Effector memory CD4-positive, alpha-beta T cell (primary cell): ENCODE results near the gene TBCB.

Source experiments
- DNase-seq, 3 donors: peaks; one replicate each; pipeline ENCODE4 v3.0.0-alpha.2; 2020
- H3K27ac ChIP-seq: 2 replicates; pipeline ENCODE4 v1.7.0; 2013; ENCODE audit warnings: mild to moderate bottlenecking, low read length, moderate library complexity; ENCODE audit not compliant: insufficient read depth, poor library complexity, severe bottlenecking
- H3K27me3 ChIP-seq: replicated peaks from 2 replicates; pipeline ENCODE4 v1.7.0; 2013; ENCODE audit warnings: mild to moderate bottlenecking, low read length; ENCODE audit not compliant: insufficient read depth, control insufficient read depth, poor library complexity, severe bottlenecking
- H3K36me3 ChIP-seq: 2 replicates; pipeline ENCODE4 v1.7.0; 2013; ENCODE audit warnings: mild to moderate bottlenecking, low read length, moderate library complexity; ENCODE audit not compliant: control insufficient read depth, insufficient read depth
- H3K4me1 ChIP-seq: 2 replicates; pipeline ENCODE4 v1.7.0; 2013; ENCODE audit warnings: low read length, mild to moderate bottlenecking; ENCODE audit not compliant: control insufficient read depth, insufficient read depth, poor library complexity, severe bottlenecking
- H3K4me3 ChIP-seq: 2 replicates; pipeline ENCODE4 v1.7.0; 2013; ENCODE audit warnings: low read length, low read depth, mild to moderate bottlenecking; ENCODE audit not compliant: insufficient read depth, poor library complexity, severe bottlenecking
- H3K9me3 ChIP-seq: 2 replicates; pipeline ENCODE4 v1.7.0; 2013; ENCODE audit warnings: mild to moderate bottlenecking, low read length, moderate library complexity; ENCODE audit not compliant: control insufficient read depth

The TBCB gene

GRCh38 chr19:36113425-36113824 is 1.8 kb upstream of the TBCB start:
- no peaks in the 10 kb centered on the region for H3K9me3 ChIP-seq
- no peak for DNase-seq
- H3K27ac ChIP-seq, result no peak overlapping the region
- H3K4me3 ChIP-seq, result peak overlapping the region; percentile 80
- H3K27me3 ChIP-seq, result no peaks in the 10 kb centered on the region
- H3K4me1 ChIP-seq, result peaks cover 20% of the 10 kb centered on the region
- peaks cover 32% of the 10 kb centered on the region for H3K36me3 ChIP-seq

GRCh38 chr19:36113894-36114720 is 1.2 kb upstream of the TBCB start:
- peak in 1 of 3 donors; percentile 8 for DNase-seq
- Histone ChIP-seq H3K4me3 (peak overlapping the region; percentile 80), H3K9me3 (no peaks in the 10 kb centered on the region), H3K4me1 (peaks cover 20% of the 10 kb centered on the region), H3K27ac (peak overlapping the region; percentile 82), H3K36me3 (peaks cover 37% of the 10 kb centered on the region), H3K27me3 (no peaks in the 10 kb centered on the region)

- H3K9me3 ChIP-seq, result no peaks in the 10 kb centered on the region
- peaks cover 20% of the 10 kb centered on the region for H3K4me1 ChIP-seq
- H3K27me3 ChIP-seq, result no peaks in the 10 kb centered on the region
- peaks cover 42% of the 10 kb centered on the region for H3K36me3 ChIP-seq
- DNase-seq, result peak; percentile 99
- peak within 1 kb of the TSS; percentile 82 for H3K27ac ChIP-seq
- peak within 1 kb of the TSS; percentile 80 for H3K4me3 ChIP-seq
These were observed 381 bp upstream of the TBCB start, which contains the start of gene POLR2I for GRCh38 chr19:36114721-36115452. Gene POLR2I, minus strand, starts transcription at chr19:36114875. Its CDS starts 19 bp downstream, at chr19:36114856.

GRCh38 chr19:36116344-36116637 is 1.0 kb downstream of the TBCB start:
- no peak for DNase-seq
- H3K9me3 ChIP-seq, result no peaks in the 10 kb centered on the region
- H3K27me3 ChIP-seq, result no peaks in the 10 kb centered on the region
- peaks cover 20% of the 10 kb centered on the region for H3K4me1 ChIP-seq
- H3K36me3 ChIP-seq, result peaks cover 50% of the 10 kb centered on the region
- H3K4me3 ChIP-seq, result peak overlapping the region; percentile 65
- peak overlapping the region; percentile 82 for H3K27ac ChIP-seq

- H3K4me1 ChIP-seq, result peaks cover 11% of the 10 kb centered on the region
- no peak for DNase-seq
- no peak overlapping the region for H3K27ac ChIP-seq
- H3K4me3 ChIP-seq, result no peak overlapping the region
- H3K36me3 ChIP-seq, result peaks cover 59% of the 10 kb centered on the region
- H3K9me3 ChIP-seq, result no peaks in the 10 kb centered on the region
- H3K27me3 ChIP-seq, result no peaks in the 10 kb centered on the region
These were observed 5.1 kb downstream of the TBCB start for GRCh38 chr19:36120092-36120983.

GRCh38 chr19:36120984-36121358 is 5.7 kb downstream of the TBCB start:
- Histone ChIP-seq H3K27ac (no peak overlapping the region), H3K4me1 (peaks cover 6% of the 10 kb centered on the region), H3K27me3 (no peaks in the 10 kb centered on the region), H3K4me3 (no peak overlapping the region), H3K9me3 (no peaks in the 10 kb centered on the region), H3K36me3 (peaks cover 65% of the 10 kb centered on the region)
- no peak for DNase-seq

GRCh38 chr19:36121486-36122124 is 6.3 kb downstream of the TBCB start:
- Histone ChIP-seq H3K36me3 (peaks cover 65% of the 10 kb centered on the region), H3K27me3 (no peaks in the 10 kb centered on the region), H3K4me1 (no peaks in the 10 kb centered on the region), H3K27ac (no peak overlapping the region), H3K9me3 (no peaks in the 10 kb centered on the region), H3K4me3 (no peak overlapping the region)
- DNase-seq, result no peak

GRCh38 chr19:36125557-36125956 is 10.3 kb downstream of the TBCB start:
- H3K9me3 ChIP-seq, result no peaks in the 10 kb centered on the region
- H3K27me3 ChIP-seq, result no peaks in the 10 kb centered on the region
- peaks cover 37% of the 10 kb centered on the region for H3K36me3 ChIP-seq
- no peaks in the 10 kb centered on the region for H3K4me1 ChIP-seq
- H3K4me3 ChIP-seq, result no peak overlapping the region
- H3K27ac ChIP-seq, result no peak overlapping the region
- no peak for DNase-seq

GRCh38 chr19:36128392-36128736 is 13.1 kb downstream of the TBCB start:
- Histone ChIP-seq H3K27me3 (no peaks in the 10 kb centered on the region), H3K9me3 (no peaks in the 10 kb centered on the region), H3K4me1 (no peaks in the 10 kb centered on the region), H3K27ac (peak overlapping the region; percentile 66), H3K4me3 (peak overlapping the region; percentile 57), H3K36me3 (peaks cover 19% of the 10 kb centered on the region)
- DNase-seq, result no peak
